Parathyroid adenoma (tissue), 2 donors: ENCODE measurements around the gene TRPC3.

ENCODE experiments used
- H2AFZ ChIP-seq: fragments of 300-600 bp; sonication (generic); one replicate; pipeline ENCODE4 v1.7.0; 2017; ENCODE audit warnings: antibody characterized with exemption, mild to moderate bottlenecking
- H3K27ac ChIP-seq: fragments of 300-600 bp; sonication (generic); one replicate; pipeline ENCODE4 v1.7.0; 2017
- H3K27me3 ChIP-seq: fragments of 300-600 bp; sonication (generic); one replicate; pipeline ENCODE4 v1.7.0; 2017; ENCODE audit warnings: low read length; ENCODE audit not compliant: control insufficient read depth, insufficient read depth
- H3K36me3 ChIP-seq: fragments of 300-600 bp; sonication (generic); one replicate; pipeline ENCODE4 v1.7.0; 2017; ENCODE audit warnings: low read length; ENCODE audit not compliant: control insufficient read depth, insufficient read depth
- H3K4me1 ChIP-seq: fragments of 300-600 bp; sonication (generic); one replicate; pipeline ENCODE4 v1.7.0; 2017; ENCODE audit warnings: control low read depth
- H3K4me2 ChIP-seq: fragments of 300-600 bp; sonication (generic); one replicate; pipeline ENCODE4 v1.7.0; 2017; ENCODE audit warnings: low read length
- H3K4me3 ChIP-seq: fragments of 300-600 bp; sonication (generic); one replicate; pipeline ENCODE4 v1.7.0; 2017; ENCODE audit warnings: low read depth, low read length
- H3K79me2 ChIP-seq: fragments of 300-600 bp; sonication (generic); one replicate; pipeline ENCODE4 v1.7.0; 2017; ENCODE audit warnings: control low read depth
- H3K9ac ChIP-seq: fragments of 300-600 bp; sonication (generic); one replicate; pipeline ENCODE4 v1.7.0; 2017; ENCODE audit warnings: mild to moderate bottlenecking
- H3K9me3 ChIP-seq: fragments of 300-600 bp; sonication (generic); one replicate; pipeline ENCODE4 v1.7.0; 2017; ENCODE audit warnings: low read length; ENCODE audit not compliant: control insufficient read depth
- TF ChIP-seq, protein P1 (sequence below): fragments of 300-600 bp; sonication (generic); IDR thresholded peaks from one replicate; pipeline ENCODE4 v1.7.0; 2017; ENCODE audit warnings: antibody characterized with exemption, mild to moderate bottlenecking
- donor health status: primary hyperparathyroidism.

Gene TRPC3

DNA sequence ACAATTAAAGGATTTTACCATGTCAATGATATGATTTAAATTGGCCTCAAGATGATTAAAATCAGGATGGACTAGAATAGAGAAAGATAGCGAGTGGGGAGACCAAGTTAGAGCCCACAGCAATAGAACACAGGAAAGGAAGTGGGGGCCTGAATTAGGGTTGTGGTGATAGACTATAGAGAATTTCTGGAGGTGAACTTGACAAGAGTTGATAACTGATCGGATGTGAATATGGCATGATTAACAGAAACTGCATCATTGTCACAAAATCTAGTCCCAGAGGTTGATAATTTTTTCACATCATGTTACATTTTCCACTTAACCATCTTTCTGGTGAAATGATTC is 26.3 kb upstream of the TRPC3 start:
- H3K79me2 ChIP-seq, result no peaks in the 10 kb centered on the region
- H2AFZ ChIP-seq, result no peak overlapping the region
- H3K4me3 ChIP-seq, result no peak overlapping the region
- H3K9ac ChIP-seq, result no peak overlapping the region
- no peaks in the 10 kb centered on the region for H3K36me3 ChIP-seq
- H3K27ac ChIP-seq, result no peak overlapping the region
- no peaks in the 10 kb centered on the region for H3K27me3 ChIP-seq
- no peak overlapping the region for H3K4me2 ChIP-seq
- TF ChIP-seq, protein P1, sequence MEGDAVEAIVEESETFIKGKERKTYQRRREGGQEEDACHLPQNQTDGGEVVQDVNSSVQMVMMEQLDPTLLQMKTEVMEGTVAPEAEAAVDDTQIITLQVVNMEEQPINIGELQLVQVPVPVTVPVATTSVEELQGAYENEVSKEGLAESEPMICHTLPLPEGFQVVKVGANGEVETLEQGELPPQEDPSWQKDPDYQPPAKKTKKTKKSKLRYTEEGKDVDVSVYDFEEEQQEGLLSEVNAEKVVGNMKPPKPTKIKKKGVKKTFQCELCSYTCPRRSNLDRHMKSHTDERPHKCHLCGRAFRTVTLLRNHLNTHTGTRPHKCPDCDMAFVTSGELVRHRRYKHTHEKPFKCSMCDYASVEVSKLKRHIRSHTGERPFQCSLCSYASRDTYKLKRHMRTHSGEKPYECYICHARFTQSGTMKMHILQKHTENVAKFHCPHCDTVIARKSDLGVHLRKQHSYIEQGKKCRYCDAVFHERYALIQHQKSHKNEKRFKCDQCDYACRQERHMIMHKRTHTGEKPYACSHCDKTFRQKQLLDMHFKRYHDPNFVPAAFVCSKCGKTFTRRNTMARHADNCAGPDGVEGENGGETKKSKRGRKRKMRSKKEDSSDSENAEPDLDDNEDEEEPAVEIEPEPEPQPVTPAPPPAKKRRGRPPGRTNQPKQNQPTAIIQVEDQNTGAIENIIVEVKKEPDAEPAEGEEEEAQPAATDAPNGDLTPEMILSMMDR, result no peak
- no peaks in the 10 kb centered on the region for H3K4me1 ChIP-seq
- no peaks in the 10 kb centered on the region for H3K9me3 ChIP-seq

DNA sequence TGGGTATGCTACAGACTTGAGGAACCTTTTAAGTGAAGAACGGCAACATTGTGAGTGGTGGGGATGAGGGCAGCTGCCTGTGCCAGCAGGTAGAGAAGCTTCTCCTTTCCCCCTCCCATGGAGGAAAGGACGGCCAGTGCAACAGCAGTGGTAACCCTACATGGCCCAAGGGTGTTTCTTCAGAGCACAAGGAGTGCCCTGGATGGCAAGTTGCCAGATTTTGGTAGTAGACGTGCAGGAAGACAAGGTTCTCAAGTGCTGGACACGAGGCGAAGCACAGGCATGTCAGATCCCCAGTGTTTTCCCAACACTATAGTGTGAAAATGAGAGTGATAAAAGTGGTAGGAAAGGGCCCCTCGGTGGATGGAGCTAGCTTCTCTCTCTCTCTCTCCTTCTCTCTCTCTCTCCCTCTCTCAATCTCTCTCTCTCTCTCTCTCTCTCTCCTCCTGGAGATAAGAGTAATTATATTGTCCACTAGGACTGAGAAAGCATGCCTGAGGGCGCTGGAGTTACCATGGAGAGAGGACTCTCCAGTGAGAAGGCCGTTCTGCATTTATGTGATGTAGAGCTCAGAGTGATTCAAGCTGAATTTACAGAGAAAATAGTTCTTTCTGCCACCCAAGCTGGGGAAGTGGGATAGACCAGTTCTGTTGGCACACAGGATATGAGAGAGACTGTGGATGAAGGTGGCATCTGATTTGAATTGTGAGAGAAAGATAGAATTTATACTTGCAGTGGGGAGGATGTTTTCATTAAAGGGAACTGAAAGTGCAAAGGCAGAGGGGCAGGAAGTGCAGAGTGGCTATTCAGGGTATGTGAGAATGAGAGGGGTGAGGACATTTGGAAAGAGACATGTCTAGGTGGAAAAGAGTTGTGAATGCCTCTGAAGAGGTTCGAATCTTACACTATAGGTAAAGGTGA is 25.7 kb upstream of the TRPC3 start:
- H3K36me3 ChIP-seq, result no peaks in the 10 kb centered on the region
- H3K9ac ChIP-seq, result no peak overlapping the region
- no peak overlapping the region for H2AFZ ChIP-seq
- no peaks in the 10 kb centered on the region for H3K27me3 ChIP-seq
- H3K4me1 ChIP-seq, result no peaks in the 10 kb centered on the region
- H3K27ac ChIP-seq, result no peak overlapping the region
- no peak overlapping the region for H3K4me2 ChIP-seq
- H3K4me3 ChIP-seq, result no peak overlapping the region
- no peaks in the 10 kb centered on the region for H3K79me2 ChIP-seq
- TF ChIP-seq, protein P1, result no peak
- H3K9me3 ChIP-seq, result no peaks in the 10 kb centered on the region

DNA sequence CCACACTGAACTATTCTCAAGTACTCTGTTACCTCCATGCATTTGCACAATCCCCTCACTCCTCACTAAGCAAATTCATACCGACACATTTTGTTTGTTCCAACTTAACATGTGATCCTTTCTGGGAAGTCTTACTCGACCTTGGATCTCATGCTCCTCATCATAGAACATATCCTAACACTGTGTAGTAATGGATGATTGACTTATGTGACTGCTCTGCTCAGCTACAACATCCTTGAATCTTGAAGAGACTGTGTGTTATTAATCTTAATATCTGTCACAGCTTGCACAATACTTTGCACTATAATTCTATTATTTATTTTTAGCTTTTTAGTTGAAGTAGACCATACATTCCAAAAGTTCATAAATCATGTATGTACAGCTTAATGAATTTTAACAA is 23.9 kb upstream of the TRPC3 start:
- Histone ChIP-seq H2AFZ (no peak overlapping the region), H3K36me3 (no peaks in the 10 kb centered on the region), H3K4me2 (no peak overlapping the region), H3K9ac (no peak overlapping the region), H3K79me2 (no peaks in the 10 kb centered on the region), H3K9me3 (no peaks in the 10 kb centered on the region), H3K4me1 (no peaks in the 10 kb centered on the region), H3K27ac (no peak overlapping the region), H3K27me3 (no peaks in the 10 kb centered on the region), H3K4me3 (no peak overlapping the region)
- TF ChIP-seq, protein P1, result no peak

DNA sequence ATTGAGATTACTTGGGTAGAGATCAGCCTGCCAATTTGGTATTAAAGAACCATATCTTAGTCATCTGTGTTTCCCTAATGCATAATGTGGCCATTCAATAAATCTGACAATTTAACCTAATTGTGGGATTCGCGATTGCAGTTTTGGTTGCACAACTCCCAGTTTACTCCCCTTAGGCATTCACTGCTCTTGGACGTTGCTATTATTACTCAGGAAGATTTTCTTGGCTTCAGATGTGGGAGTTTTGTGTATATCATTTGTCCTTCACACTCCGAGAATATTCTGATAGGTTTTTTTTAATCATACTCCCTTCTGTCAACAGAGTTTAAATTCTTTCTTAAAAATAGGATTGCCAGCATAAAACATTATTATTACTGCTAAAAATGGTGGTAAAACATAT is 22.0 kb upstream of the TRPC3 start:
- no peak overlapping the region for H2AFZ ChIP-seq
- H3K79me2 ChIP-seq, result no peaks in the 10 kb centered on the region
- no peak overlapping the region for H3K4me2 ChIP-seq
- H3K36me3 ChIP-seq, result no peaks in the 10 kb centered on the region
- no peaks in the 10 kb centered on the region for H3K4me1 ChIP-seq
- no peak overlapping the region for H3K9ac ChIP-seq
- no peaks in the 10 kb centered on the region for H3K9me3 ChIP-seq
- no peaks in the 10 kb centered on the region for H3K27me3 ChIP-seq
- no peak overlapping the region for H3K27ac ChIP-seq
- H3K4me3 ChIP-seq, result no peak overlapping the region
- TF ChIP-seq, protein P1, result no peak

DNA sequence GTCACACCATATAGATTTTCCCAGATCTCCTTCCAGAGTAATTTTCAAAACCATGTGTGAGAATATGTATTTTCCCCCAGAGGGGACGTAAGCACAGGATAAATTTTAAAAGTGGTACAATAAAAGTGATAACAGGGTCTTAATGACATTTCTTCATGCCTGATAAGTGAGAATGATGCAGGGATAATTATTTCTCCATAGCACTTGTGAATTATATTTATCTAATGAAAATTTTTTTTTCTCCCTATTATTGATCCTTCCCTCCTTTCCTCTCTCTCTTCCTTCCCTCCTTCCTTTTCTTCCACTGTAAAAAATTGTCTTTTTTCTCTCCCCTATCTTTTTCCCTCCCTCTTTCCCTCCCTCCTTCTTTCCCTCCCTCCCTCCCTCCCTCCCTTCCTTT is 17.0 kb upstream of the TRPC3 start:
- Histone ChIP-seq H2AFZ (no peak overlapping the region), H3K4me3 (no peak overlapping the region), H3K9ac (no peak overlapping the region), H3K36me3 (no peaks in the 10 kb centered on the region), H3K9me3 (no peaks in the 10 kb centered on the region), H3K27me3 (no peaks in the 10 kb centered on the region), H3K4me2 (no peak overlapping the region), H3K27ac (no peak overlapping the region), H3K79me2 (no peaks in the 10 kb centered on the region), H3K4me1 (no peaks in the 10 kb centered on the region)
- TF ChIP-seq, protein P1, result no peak
